Right ventricle myocardium inferior (tissue), 1 donor: ENCODE measurements around the gene SPATA4. TPM values are rescaled to one million over a fixed set of nuclear protein-coding genes. Genes with fewer than 3 reads are reported as not detected.

Experiments used
- total RNA-seq: library from RNA; stranded (reverse); fragmentation: NEBNext Ultra II Directional; extraction: Animal tissue kit (Norgen Biotek cat#: 25700); gene quantifications from one replicate; pipeline ENCODE4 v1.2.1, GENCODE V29; 2021
- donor health status: DM: no; HTN: yes; CAD: no; lungs with severe emphysema.

The SPATA4 gene
- total RNA-seq, 1 donor from 2014 or later: not detected

Other genes starting within 250 kb of the SPATA4 start
- gene WDR17, start 129.7 kb downstream of the SPATA4 start, total RNA-seq: 0.43 TPM
- 2.7 TPM for gene ASB5, start 73.6 kb upstream of the SPATA4 start, total RNA-seq
- gene SPCS3, start 124.4 kb upstream of the SPATA4 start, total RNA-seq: 87.9 TPM